Stimulated activated CD8-positive, alpha-beta memory T cell treated with anti-CD3 and anti-CD28 coated beads, Interleukin-7, amount 100 ng/mL, for 24 hours (primary cell): ENCODE data around the gene EMID1.

ENCODE experiments used
- DNase-seq: peaks from one replicate; pipeline ENCODE4 v3.0.0-alpha.2; 2020; ENCODE audit warnings: low read depth

Gene EMID1

DNA sequence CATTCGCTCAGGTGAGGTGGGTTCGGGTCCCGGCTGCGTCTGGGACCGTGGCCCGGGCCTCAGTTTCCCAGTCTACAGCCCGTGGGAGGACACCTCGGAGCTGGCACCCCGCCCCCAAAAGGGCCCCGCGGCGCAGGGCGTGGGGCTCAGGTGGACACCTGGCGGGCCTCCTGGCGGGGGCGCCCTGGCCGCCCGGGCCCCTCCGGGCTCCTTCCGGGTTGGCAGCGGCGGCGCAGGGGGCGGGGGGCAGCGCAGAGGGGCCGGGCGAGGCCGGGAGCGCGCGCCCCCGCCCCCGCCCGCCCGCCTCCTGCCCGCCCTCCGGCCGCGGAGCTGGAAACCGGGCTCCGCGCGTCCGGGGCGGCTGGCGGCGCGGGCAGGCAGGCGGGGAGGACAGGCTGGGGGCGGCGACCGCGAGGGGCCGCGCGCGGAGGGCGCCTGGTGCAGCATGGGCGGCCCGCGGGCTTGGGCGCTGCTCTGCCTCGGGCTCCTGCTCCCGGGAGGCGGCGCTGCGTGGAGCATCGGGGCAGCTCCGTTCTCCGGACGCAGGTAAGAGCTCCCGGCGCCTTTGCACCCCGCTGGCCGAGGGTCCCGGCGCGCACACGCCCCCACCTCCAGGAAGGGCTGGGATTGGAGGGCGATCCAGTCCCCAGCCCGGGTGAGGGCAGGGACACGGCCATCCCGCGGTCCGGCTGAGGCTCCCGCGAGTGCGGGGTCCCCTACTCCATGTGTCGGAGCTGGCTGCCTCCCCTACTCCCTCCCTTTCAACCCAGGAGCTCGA, at the start of gene EMID1:
TSS of gene EMID1 (plus strand) at position 303 of the 778 bp plus-strand sequence. CDS start at position 446, 143 bp downstream.
- DNase-seq: no peak

DNA sequence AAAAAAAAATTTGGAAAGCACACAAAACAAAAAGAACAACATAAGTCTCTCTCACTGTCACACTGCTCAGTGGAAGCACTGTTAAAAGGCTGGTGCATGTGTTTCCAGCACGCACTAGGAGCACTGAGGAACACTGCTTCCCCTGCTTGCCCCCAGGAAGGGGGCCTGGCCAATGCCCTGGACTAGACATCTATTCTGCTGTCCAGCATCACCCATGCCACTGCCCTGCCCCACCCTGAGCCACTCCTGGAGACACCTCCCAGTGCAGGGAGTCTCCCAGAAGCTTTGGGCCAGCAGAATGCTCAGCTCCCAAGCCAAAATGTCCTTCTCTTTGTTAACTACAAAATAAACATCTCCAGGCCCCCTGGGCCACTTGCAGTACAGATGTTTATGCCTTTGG, 49.7 kb upstream of the EMID1 start:
- no peak for DNase-seq

DNA sequence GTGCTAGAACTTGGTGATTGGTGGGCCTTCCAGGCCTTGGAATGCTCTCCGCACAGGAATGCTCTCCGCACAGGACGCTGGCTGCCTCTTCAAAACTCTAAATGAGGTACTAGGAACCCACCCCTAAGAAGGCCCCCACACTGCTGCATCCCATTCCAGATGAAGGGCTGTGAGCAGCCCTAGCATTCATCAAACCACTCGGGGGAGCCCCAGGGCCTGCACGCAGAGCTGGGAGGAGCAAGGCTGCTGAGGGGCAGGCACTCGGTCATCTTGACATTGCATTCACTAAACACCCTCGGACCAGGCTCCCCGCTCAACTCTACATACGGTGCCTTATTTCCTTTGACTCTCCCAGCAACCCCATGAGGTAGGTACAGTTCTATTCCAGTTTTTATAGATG, 49.2 kb upstream of the EMID1 start:
- no peak for DNase-seq

- no peak for DNase-seq
Observed at GRCh38 chr22:29157759-29158535, 47.7 kb upstream of the EMID1 start.

DNA sequence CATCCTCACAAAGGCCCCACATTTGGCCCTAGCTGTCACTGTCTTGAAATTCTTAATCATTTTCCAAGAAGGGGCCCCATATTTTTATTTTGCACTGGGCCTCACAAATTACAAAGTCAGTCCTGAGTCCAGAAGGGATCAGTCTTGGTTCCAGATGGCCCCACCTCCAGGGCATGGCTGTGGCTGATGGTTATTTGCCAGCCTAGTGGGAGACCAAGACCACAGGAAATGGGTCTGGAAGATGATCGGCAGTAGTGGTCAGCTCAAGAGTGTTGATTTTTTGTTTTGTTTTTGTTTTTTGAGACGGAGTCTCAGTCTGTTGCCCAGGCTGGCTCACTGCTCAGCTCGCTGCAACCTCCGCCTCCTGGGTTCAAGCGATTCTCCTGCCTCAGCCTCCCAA, 47.1 kb upstream of the EMID1 start:
- no peak for DNase-seq

DNA sequence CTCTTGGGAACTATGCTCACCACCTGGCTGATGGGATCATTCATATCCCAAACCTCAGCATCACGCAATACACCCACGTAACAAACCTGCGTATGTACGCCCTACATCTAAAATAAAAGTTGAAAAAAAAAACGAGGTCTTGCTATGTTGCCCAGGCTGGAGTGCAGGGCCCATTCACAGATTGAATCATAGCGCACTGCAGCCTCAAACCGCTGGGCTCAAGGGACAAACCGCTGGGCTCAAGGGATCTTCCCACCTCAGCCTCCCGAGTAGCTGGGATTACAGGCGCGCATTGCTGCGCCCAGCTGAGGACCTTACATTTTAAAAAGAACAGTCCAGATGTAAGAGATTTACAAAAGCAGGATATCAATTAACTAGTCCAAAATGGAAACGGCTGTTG, 41.9 kb upstream of the EMID1 start:
- DNase-seq: no peak

DNA sequence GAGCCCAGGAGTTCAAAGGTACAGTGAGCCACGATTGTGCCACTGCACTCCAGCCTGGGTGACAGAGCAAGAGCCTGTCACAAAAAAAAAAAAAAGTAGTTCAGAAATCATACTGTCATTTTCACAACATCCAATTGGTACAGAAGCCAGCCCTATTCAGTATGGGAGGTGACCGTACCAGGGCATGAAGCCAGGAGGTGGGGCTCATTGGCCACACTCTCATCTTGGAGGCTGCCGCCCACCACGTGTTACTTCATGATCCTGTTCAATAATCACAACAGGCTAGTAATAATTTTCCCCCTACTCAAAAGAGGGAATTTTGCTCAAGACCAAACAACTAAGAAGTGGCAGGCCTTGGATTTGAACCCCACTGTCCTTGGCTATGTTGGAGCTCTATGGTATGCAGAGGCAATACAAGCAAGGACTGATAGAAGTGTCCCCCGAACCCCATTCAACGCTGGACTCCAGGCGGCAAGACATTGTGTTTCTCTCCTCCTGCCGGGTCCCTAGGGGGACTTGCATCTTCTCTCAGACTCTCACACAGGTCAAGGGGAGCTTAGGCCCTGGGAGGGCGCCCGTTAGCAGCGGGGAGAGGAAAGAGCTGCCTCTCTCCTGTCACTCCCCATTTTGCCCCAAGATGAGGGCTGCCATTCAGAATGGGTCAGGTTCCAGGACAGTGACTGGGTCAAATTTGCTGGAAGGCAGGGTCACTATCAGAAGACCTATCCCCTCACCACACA, 40.2 kb upstream of the EMID1 start:
- no peak for DNase-seq

GRCh38 chr22:29166180-29166579, 39.5 kb upstream of the EMID1 start:
- DNase-seq: no peak

DNA sequence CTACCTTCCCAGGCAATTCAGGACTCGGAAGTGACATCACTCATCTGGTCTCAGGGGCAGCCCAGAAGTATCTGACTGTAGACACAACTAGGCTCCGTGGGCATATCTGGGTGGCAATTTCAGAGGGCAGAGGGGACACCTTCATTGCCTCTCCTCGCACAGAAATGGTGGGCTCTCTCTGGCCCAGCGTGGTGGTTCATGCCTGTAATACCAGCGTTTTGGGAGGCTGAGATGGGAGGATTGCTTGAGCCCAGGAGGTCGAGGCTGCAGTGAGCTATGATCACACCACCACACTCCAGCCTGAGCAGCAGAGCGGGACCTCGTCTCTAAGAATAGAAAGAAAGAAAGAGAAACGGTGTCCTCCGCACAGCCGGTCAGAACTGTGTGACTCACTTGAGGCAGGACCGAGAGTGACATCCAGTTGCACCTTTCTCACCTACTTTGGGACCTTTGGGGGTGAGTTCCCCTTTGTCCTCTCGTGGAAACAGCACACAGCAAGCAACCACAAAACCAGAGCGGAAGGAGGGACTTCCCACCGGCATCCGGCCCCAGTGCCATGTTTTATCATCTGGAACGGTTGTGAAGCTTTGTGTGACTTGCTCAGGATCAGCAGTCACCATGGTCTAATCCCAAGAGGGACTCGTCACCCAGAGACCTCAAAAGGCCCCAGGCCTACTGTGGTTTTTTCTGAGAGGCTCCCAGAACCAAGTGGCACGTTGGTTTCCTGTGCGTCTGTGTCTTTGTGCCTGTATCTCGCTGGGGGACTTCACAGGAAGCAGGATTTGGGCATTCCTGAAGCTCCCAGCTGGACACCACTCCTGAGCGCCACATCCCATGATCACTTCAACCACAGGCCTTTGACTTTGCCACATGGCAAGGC, 38.4 kb upstream of the EMID1 start:
- DNase-seq: peak; percentile 12

GRCh38 chr22:29171721-29172120, 34.0 kb upstream of the EMID1 start:
- DNase-seq: no peak

GRCh38 chr22:29172216-29172615, 33.5 kb upstream of the EMID1 start:
- DNase-seq: no peak

- DNase-seq: no peak
Observed at GRCh38 chr22:29175312-29175835, 30.3 kb upstream of the EMID1 start.

DNA sequence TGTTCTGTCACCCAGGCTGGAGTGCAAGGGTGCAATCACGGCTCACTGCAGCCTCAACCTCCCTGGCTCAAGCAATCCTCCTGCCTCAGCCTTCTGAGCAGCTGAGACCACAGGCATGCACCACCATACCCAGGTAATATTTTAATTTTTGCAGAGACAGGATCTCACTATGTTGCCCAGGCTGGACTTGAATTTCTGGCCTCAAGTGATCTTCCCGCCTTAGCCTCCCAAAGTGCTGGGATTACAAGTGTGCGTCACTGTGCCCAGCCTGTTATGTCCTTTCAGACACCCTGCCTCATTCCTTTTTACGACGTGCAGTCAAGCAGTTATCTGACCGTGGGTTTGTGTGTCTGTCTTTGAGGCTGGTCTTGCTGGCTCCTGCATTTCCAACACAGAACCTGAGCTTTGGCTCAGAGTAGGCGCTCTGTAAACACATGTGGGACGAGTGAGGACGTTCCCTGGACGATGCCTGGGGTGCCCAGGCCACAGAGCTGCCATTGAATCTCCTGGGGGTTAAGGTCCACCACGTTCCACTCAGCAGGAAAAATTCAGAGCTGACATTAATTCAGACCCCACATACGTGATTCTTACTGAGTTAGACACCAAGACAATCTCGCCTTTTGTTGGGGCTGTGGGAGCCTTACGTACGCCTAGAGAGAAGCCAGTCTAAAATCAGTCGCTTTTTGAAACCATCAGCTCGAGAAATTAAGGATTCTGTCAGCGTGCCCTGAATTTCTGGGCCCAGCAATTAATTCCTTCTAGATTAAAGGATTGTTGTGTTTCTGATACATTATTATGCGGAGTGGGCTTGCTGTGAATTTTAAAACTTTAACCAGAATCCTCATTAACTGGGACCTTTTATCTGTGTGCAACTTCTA, 21.5 kb upstream of the EMID1 start:
- DNase-seq: no peak

GRCh38 chr22:29184849-29185490, 20.7 kb upstream of the EMID1 start:
- no peak for DNase-seq

- no peak for DNase-seq
Observed at GRCh38 chr22:29186302-29186701, 19.4 kb upstream of the EMID1 start.

DNA sequence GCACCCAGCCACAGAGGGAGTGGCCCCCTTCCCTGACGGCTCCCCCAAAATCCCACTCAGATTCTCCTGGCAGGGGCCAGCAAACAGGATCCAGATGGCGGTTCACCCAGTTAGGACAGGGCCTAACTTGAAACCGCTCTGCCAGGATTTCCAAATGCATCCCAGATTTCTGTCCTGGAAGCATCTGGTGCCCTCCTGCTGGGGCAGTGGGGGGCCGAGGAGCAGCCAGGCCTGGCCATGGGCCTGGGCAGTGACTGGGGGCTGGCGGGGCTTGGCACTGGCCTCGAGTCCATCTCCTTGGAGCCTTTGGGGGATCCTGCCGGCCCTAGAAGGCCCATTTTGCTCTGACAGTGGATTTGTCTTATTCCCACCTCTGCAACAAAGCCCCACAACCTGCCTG, 17.9 kb upstream of the EMID1 start:
- DNase-seq: no peak

DNA sequence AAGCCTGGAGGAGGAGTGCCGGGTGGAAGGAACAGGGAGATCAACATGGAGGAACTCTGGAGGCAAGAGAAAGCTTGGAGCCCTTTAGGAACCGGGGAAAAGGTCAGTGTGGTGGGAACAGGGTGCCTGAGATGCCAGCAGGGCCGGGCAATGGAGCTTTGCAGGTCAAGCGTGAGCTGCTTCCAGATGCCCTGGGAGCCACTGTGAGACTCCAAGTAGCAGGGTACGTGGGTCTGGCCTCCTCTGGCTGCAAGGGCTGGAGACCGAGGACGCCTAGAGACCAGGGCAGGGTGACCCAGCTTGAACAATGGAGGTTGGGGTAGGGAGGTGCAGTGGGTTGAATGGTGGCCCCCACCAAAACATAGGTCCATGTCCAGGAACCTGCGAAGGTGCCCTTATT, 15.6 kb upstream of the EMID1 start:
- no peak for DNase-seq

- DNase-seq: no peak
Observed at GRCh38 chr22:29190918-29191317, 14.8 kb upstream of the EMID1 start.

DNA sequence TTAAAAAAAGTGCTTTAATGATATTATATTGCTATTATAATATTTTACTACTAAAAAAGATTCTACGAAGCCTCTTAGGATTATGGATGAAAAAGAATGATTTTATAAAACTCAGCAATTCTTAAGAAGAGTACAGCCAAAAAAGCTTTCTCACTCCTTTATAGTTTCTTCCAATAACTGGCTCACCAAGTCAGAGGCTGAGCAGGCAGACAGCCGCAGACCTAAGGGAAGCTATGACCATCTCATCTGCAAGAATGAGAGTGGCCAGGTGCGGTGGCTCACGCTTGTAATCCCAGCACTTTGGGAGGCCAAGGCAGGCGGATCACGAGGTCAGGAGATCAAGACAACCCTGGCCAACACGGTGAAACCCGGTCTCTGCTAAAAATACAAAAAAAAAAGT, 12.7 kb upstream of the EMID1 start:
- DNase-seq: no peak

- no peak for DNase-seq
Observed at GRCh38 chr22:29194184-29194583, 11.5 kb upstream of the EMID1 start.
